ENCODE results near the gene ZBTB11. TPM values are rescaled to one million over a fixed set of nuclear protein-coding genes. Genes with fewer than 3 reads are reported as not detected.
A peak's percentile ranks its signal among the peaks of the same experiment; 100 is the strongest.
"Not testable (repeated sequence)": the region's sequence is repeated elsewhere in the genome, so short reads cannot be mapped to it uniquely, and the experiment has no call there.

Gene ZBTB11
- total and polyA plus RNA-seq, 2 experiments from 2014 or later, result 5.1 to 19.0 TPM

GRCh38 chr3:101685870-101686307 is 9.0 kb upstream of the ZBTB11 start:
- Histone ChIP-seq H3K27me3 (no peaks in the 10 kb centered on the region), H4K20me1 (ENCODE audit: insufficient read depth, poor library complexity, severe bottlenecking) (peaks cover 25% of the 10 kb centered on the region), H3K79me2 (peaks cover 52% of the 10 kb centered on the region), H3K9me2 (replicated peaks; ENCODE audit: insufficient read depth) (no peaks in the 10 kb centered on the region), H3K4me3 (peak overlapping the region; percentile 59), H3K9me3 (ENCODE audit: low read depth) (no peaks in the 10 kb centered on the region), H3K27ac (peak overlapping the region; percentile 94), H2AFZ (peak overlapping the region; percentile 63), H3K4me1 (ENCODE audit: insufficient read depth) (peaks cover 16% of the 10 kb centered on the region), H3K36me3 (replicated peaks; ENCODE audit: insufficient read depth, low read depth) (peaks cover 9% of the 10 kb centered on the region), H3K4me2 (peak overlapping the region; percentile 91)
- TF ChIP-seq EZH2 (IDR thresholded peaks at IDR 0.05; ENCODE audit: borderline replicate concordance), result no peak
- TF ChIP-seq CTCF (IDR thresholded peaks at IDR 0.05; ENCODE audit: poor library complexity), result no peak
- no peak for TF ChIP-seq EZH2phosphoT487 (IDR thresholded peaks at IDR 0.05; ENCODE audit: low read depth, severe bottlenecking, unreplicated experiment)
- DNase-seq (ENCODE audit: low spot score), result peak; percentile 24
- WGBS (ENCODE audit: low lambda C conversion rate, missing lambda C conversion rate), result under 1% methylated on average over 11 of the region's 11 CpGs

GRCh38 chr3:101685050-101685400 is 8.1 kb upstream of the ZBTB11 start:
- H3K27me3 ChIP-seq, result no peaks in the 10 kb centered on the region
- H2AFZ ChIP-seq, result no peak overlapping the region
- peaks cover 54% of the 10 kb centered on the region for H3K79me2 ChIP-seq
- peaks cover 9% of the 10 kb centered on the region for H3K36me3 ChIP-seq (replicated peaks; ENCODE audit: insufficient read depth, low read depth)
- peak overlapping the region; percentile 94 for H3K27ac ChIP-seq
- TF ChIP-seq EZH2phosphoT487 (IDR thresholded peaks at IDR 0.05; ENCODE audit: low read depth, severe bottlenecking, unreplicated experiment) (no peak), CTCF (IDR thresholded peaks at IDR 0.05; ENCODE audit: poor library complexity) (no peak), EZH2 (IDR thresholded peaks at IDR 0.05; ENCODE audit: borderline replicate concordance) (no peak)
- H3K4me2 ChIP-seq, result peak overlapping the region; percentile 91
- H3K4me1 ChIP-seq (ENCODE audit: insufficient read depth), result peaks cover 16% of the 10 kb centered on the region
- DNase-seq (ENCODE audit: low spot score), result no peak
- peak overlapping the region; percentile 59 for H3K4me3 ChIP-seq
- H4K20me1 ChIP-seq (ENCODE audit: insufficient read depth, poor library complexity, severe bottlenecking), result peaks cover 28% of the 10 kb centered on the region
- no peaks in the 10 kb centered on the region for H3K9me2 ChIP-seq (replicated peaks; ENCODE audit: insufficient read depth)
- H3K9me3 ChIP-seq (ENCODE audit: low read depth), result no peaks in the 10 kb centered on the region

- H3K36me3 ChIP-seq (replicated peaks; ENCODE audit: insufficient read depth, low read depth), result peaks cover 5% of the 10 kb centered on the region
- no peaks in the 10 kb centered on the region for H3K9me3 ChIP-seq (ENCODE audit: low read depth)
- no peaks in the 10 kb centered on the region for H3K9me2 ChIP-seq (replicated peaks; ENCODE audit: insufficient read depth)
- no peak overlapping the region for H3K4me3 ChIP-seq
- WGBS (ENCODE audit: low lambda C conversion rate, missing lambda C conversion rate), result 100% methylated on average over 4 of the region's 4 CpGs
- peaks cover 13% of the 10 kb centered on the region for H3K4me1 ChIP-seq (ENCODE audit: insufficient read depth)
- no peak overlapping the region for H3K27ac ChIP-seq
- H3K27me3 ChIP-seq, result no peaks in the 10 kb centered on the region
- TF ChIP-seq EZH2phosphoT487 (IDR thresholded peaks at IDR 0.05; ENCODE audit: low read depth, severe bottlenecking, unreplicated experiment) (no peak), CTCF (IDR thresholded peaks at IDR 0.05; ENCODE audit: poor library complexity) (no peak), EZH2 (IDR thresholded peaks at IDR 0.05; ENCODE audit: borderline replicate concordance) (no peak)
- DNase-seq (ENCODE audit: low spot score), result no peak
- H3K4me2 ChIP-seq, result no peak overlapping the region
- no peak overlapping the region for H2AFZ ChIP-seq
- peaks cover 44% of the 10 kb centered on the region for H3K79me2 ChIP-seq
- H4K20me1 ChIP-seq (ENCODE audit: insufficient read depth, poor library complexity, severe bottlenecking), result peaks cover 26% of the 10 kb centered on the region
Measured at GRCh38 chr3:101680466-101680865, 3.5 kb upstream of the ZBTB11 start.

GRCh38 chr3:101678837-101679236 is 1.9 kb upstream of the ZBTB11 start:
- not testable (repeated sequence) for H3K27ac ChIP-seq; H3K9me3 ChIP-seq (ENCODE audit: low read depth); H3K36me3 ChIP-seq (replicated peaks; ENCODE audit: insufficient read depth, low read depth); H3K4me3 ChIP-seq; H3K27me3 ChIP-seq; H2AFZ ChIP-seq; H3K4me2 ChIP-seq; H3K9me2 ChIP-seq (replicated peaks; ENCODE audit: insufficient read depth); H3K4me1 ChIP-seq (ENCODE audit: insufficient read depth); DNase-seq (ENCODE audit: low spot score)
- Histone ChIP-seq H3K79me2 (peaks cover 44% of the 10 kb centered on the region), H4K20me1 (ENCODE audit: insufficient read depth, poor library complexity, severe bottlenecking) (peaks cover 11% of the 10 kb centered on the region)
- WGBS (ENCODE audit: low lambda C conversion rate, missing lambda C conversion rate), result 89% methylated on average over 2 of the region's 2 CpGs

Measured in hepatocyte (in vitro differentiated cells).